Smooth muscle cell (in vitro differentiated cells): Measurements from ENCODE around the gene FCRL6. TPM values are rescaled to one million over a fixed set of nuclear protein-coding genes. Genes with fewer than 3 reads are reported as not detected.

ENCODE experiments used
- DNase-seq: peaks from one replicate; lab custom pipeline; 2025; ENCODE audit not compliant: unreplicated experiment; lab: John Stamatoyannopoulos, UW
- H2AFZ ChIP-seq: fragments of 200-600 bp; sonication (generic); 2 replicates; pipeline ENCODE4 v1.6.0; 2016; ENCODE audit warnings: antibody characterized with exemption, low read depth, mild to moderate bottlenecking
- H3F3A ChIP-seq: fragments of 200-600 bp; sonication (generic); 2 replicates; pipeline ENCODE4 v1.6.0; 2017; ENCODE audit warnings: antibody characterized with exemption, low read depth
- H3K27ac ChIP-seq: fragments of 200-600 bp; sonication (generic); 2 replicates; pipeline ENCODE4 v1.5.1; 2016; ENCODE audit warnings: low read depth, mild to moderate bottlenecking
- H3K27me3 ChIP-seq: fragments of 200-600 bp; sonication (generic); 2 replicates; pipeline ENCODE4 v1.6.1; 2016; ENCODE audit warnings: low read depth, mild to moderate bottlenecking
- H3K36me3 ChIP-seq: fragments of 200-600 bp; sonication (generic); 2 replicates; pipeline ENCODE4 v1.5.1; 2016; ENCODE audit warnings: low read depth
- H3K4me1 ChIP-seq: fragments of 200-600 bp; sonication (generic); 2 replicates; pipeline ENCODE4 v1.5.1; 2016; ENCODE audit warnings: low read depth
- H3K4me2 ChIP-seq: fragments of 200-600 bp; sonication (generic); 2 replicates; pipeline ENCODE4 v1.6.0; 2016; ENCODE audit warnings: mild to moderate bottlenecking
- H3K4me3 ChIP-seq: fragments of 200-600 bp; sonication (generic); 2 replicates; pipeline ENCODE4 v1.5.1; 2016; ENCODE audit warnings: mild to moderate bottlenecking
- H3K79me2 ChIP-seq: fragments of 200-600 bp; sonication (generic); 2 replicates; pipeline ENCODE4 v1.6.0; 2016; ENCODE audit warnings: low read depth, mild to moderate bottlenecking
- H3K9ac ChIP-seq: fragments of 200-600 bp; sonication (generic); 2 replicates; pipeline ENCODE4 v1.6.0; 2016; ENCODE audit warnings: low read depth
- H3K9me3 ChIP-seq: fragments of 200-600 bp; sonication (generic); replicated peaks from 2 replicates; pipeline ENCODE4 v1.5.1; 2016; ENCODE audit warnings: low read depth
- H4K20me1 ChIP-seq: fragments of 200-600 bp; sonication (generic); 2 replicates; pipeline ENCODE4 v1.6.0; 2016; ENCODE audit warnings: low read depth
- WGBS: methylation state at CpG from one replicate; pipeline ENCODE4 v1.1.7; 2016; ENCODE audit warnings: low lambda C conversion rate; 5-methylcytosine and 5-hydroxymethylcytosine counted together
- polyA plus RNA-seq: library from polyadenylated mRNA; unstranded; fragments of >200 nt; fragmentation: Nextera tagmentation; extraction: Ambion mirVana; gene quantifications from 2 replicates; pipeline ENCODE4 v1.2.1, GENCODE V29; 2016
- small RNA-seq: library from RNA; depleted of rRNA; stranded (forward); fragments of <200 nt; gene quantifications from one replicate; pipeline ENCODE3, GENCODE V24; 2014
- total RNA-seq: library from RNA; depleted of rRNA; stranded (reverse); fragments of >200 nt; gene quantifications from 2 replicates; pipeline ENCODE4 v1.2.3, GENCODE V29; 2014
- TF ChIP-seq, protein P1 (sequence below): fragments of 200-600 bp; sonication (generic); IDR thresholded peaks from 2 replicates; pipeline ENCODE4 v1.5.1; 2017; ENCODE audit warnings: borderline replicate concordance, mild to moderate bottlenecking, antibody characterized with exemption; ENCODE audit not compliant: insufficient read depth, poor library complexity, severe bottlenecking

The FCRL6 gene
- total and polyA plus RNA-seq, 2 experiments from 2014 or later, result not detected

DNA sequence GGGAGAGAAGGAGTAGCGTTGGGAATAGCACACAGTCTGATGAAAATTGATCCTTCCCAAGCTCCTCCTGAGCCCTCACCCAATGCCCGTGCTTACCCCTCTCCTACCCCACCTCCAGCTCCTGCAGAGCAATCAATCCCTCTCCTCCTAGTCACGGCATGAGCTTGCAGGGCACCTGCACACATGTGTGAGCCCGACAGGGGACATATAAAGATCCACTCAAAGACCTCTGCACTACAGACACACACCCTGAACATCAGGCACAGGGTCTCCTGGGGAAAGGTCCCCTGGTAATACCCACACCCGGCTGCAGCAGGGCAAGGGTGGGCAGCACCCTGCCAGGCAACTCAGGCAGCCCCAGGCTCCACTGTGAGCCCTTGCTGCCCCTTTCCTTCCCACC, 59.9 kb downstream of the FCRL6 start:
- Histone ChIP-seq H3F3A (peaks cover 3% of the 10 kb centered on the region), H3K27me3 (no peaks in the 10 kb centered on the region), H3K9me3 (no peaks in the 10 kb centered on the region), H4K20me1 (no peaks in the 10 kb centered on the region), H3K4me2 (no peak overlapping the region), H3K27ac (no peak overlapping the region), H3K4me1 (peaks cover 8% of the 10 kb centered on the region), H3K4me3 (no peak overlapping the region), H3K79me2 (no peaks in the 10 kb centered on the region), H2AFZ (no peak overlapping the region), H3K36me3 (no peaks in the 10 kb centered on the region), H3K9ac (no peak overlapping the region)
- WGBS, result 83% methylated on average over 5 of the region's 5 CpGs
- no peak for DNase-seq
- TF ChIP-seq, protein P1, sequence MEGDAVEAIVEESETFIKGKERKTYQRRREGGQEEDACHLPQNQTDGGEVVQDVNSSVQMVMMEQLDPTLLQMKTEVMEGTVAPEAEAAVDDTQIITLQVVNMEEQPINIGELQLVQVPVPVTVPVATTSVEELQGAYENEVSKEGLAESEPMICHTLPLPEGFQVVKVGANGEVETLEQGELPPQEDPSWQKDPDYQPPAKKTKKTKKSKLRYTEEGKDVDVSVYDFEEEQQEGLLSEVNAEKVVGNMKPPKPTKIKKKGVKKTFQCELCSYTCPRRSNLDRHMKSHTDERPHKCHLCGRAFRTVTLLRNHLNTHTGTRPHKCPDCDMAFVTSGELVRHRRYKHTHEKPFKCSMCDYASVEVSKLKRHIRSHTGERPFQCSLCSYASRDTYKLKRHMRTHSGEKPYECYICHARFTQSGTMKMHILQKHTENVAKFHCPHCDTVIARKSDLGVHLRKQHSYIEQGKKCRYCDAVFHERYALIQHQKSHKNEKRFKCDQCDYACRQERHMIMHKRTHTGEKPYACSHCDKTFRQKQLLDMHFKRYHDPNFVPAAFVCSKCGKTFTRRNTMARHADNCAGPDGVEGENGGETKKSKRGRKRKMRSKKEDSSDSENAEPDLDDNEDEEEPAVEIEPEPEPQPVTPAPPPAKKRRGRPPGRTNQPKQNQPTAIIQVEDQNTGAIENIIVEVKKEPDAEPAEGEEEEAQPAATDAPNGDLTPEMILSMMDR, result no peak

DNA sequence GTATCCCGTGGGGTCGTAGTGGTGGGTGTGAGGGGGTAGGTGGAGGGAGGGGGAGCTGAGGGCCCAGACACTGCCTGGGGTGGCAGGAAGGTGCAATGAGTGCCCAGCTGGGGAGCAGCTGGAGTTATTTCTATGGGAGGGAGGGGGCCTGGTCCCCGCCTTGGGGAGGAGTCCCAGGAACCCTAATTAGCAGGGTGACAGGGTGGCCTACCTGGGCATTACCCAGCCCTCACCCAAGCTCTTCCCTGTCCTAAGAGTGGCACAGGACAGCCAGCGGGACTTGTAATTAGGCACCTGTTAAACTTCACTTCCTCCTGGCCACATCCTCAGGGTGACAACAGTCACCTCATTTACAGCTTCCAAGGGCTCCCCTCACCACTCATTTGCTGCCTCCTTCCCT, 60.4 kb downstream of the FCRL6 start, which contains the start of gene VSIG8:
VSIG8 (minus strand) TSS at position 101 of the 400 bp plus-strand sequence. CDS start 136 bp downstream, outside the sequence.
- Histone ChIP-seq H3K9me3 (no peaks in the 10 kb centered on the region), H3K27ac (no peak within 1 kb of the TSS), H2AFZ (no peak within 1 kb of the TSS), H3K79me2 (no peaks in the 10 kb centered on the region), H3K9ac (no peak within 1 kb of the TSS), H4K20me1 (no peaks in the 10 kb centered on the region), H3K4me3 (no peak within 1 kb of the TSS), H3F3A (peaks cover 3% of the 10 kb centered on the region), H3K36me3 (no peaks in the 10 kb centered on the region), H3K27me3 (no peaks in the 10 kb centered on the region), H3K4me1 (peaks cover 8% of the 10 kb centered on the region), H3K4me2 (no peak within 1 kb of the TSS)
- WGBS, result 96% methylated on average over 4 of the region's 4 CpGs
- TF ChIP-seq, protein P1, result no peak
- DNase-seq, result no peak

DNA sequence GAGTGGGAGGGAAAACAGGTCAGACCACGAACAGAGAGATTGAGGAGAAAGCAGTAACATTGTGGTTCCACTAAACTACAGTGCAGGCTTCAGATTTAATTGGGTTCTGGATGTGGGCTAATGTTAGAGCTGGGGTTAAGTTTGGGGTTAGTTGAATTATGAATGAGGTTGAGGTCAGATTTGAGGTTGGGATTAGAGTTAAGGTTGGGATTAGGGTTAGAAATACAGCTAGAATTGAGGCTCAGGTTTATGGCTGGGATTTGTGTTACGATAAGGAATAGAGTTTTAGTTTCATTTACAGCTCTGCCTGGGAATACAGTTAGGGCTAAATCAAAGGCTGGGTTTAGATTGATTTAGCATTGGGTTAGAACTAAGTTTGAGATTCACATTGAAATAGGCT, 62.1 kb downstream of the FCRL6 start:
- no peak overlapping the region for H3K4me3 ChIP-seq
- 74% methylated on average over 2 of the region's 2 CpGs for WGBS
- DNase-seq, result no peak

More for the DNA sequence above, 62.1 kb downstream of the FCRL6 start:
- Histone ChIP-seq H3K9ac (no peak overlapping the region), H3K27ac (no peak overlapping the region), H3K36me3 (no peaks in the 10 kb centered on the region), H3K4me1 (peaks cover 13% of the 10 kb centered on the region), H3F3A (peaks cover 3% of the 10 kb centered on the region), H3K79me2 (no peaks in the 10 kb centered on the region), H3K4me2 (no peak overlapping the region), H2AFZ (no peak overlapping the region), H4K20me1 (no peaks in the 10 kb centered on the region), H3K9me3 (no peaks in the 10 kb centered on the region), H3K27me3 (no peaks in the 10 kb centered on the region)
- TF ChIP-seq, protein P1, result no peak

Small RNA genes lying within 50 kb of the gene (small RNA-seq; reads per million reads assigned to genes)
- not detected for gene RF00570

Other genes starting within 250 kb of the FCRL6 start
- gene APCS, start 214.5 kb upstream of the FCRL6 start, total RNA-seq, result not detected in 2 replicates
- gene APCS, start 214.5 kb upstream of the FCRL6 start, polyA plus RNA-seq, result not detected in 2 replicates
- not detected in 2 replicates for gene CRP, start 87.8 kb upstream of the FCRL6 start, total RNA-seq
- not detected in 2 replicates for gene CRP, start 87.8 kb upstream of the FCRL6 start, polyA plus RNA-seq
- 11.4 and 32.9 TPM in 2 replicates for gene DUSP23, start 21.4 kb upstream of the FCRL6 start, total RNA-seq
- 41.4 and 47.4 TPM in 2 replicates for gene DUSP23, start 21.4 kb upstream of the FCRL6 start, polyA plus RNA-seq
- 10.8 and 11.0 TPM in 2 replicates for gene SLAMF8, start 24.5 kb downstream of the FCRL6 start, total RNA-seq
- 13.5 and 15.1 TPM in 2 replicates for gene SLAMF8, start 24.5 kb downstream of the FCRL6 start, polyA plus RNA-seq
- not detected in 2 replicates for gene VSIG8, start 60.3 kb downstream of the FCRL6 start, total RNA-seq
- 0.29 and 1.3 TPM in 2 replicates for gene VSIG8, start 60.3 kb downstream of the FCRL6 start, polyA plus RNA-seq
- gene CFAP45, start 97.8 kb downstream of the FCRL6 start, total RNA-seq, result 1.1 and 1.3 TPM in 2 replicates
- gene CFAP45, start 97.8 kb downstream of the FCRL6 start, polyA plus RNA-seq, result 1.2 and 1.9 TPM in 2 replicates
- gene TAGLN2, start 123.1 kb downstream of the FCRL6 start, total RNA-seq, result 390 and 408 TPM in 2 replicates
- gene TAGLN2, start 123.1 kb downstream of the FCRL6 start, polyA plus RNA-seq, result 1,005 and 1,171 TPM in 2 replicates
- 0.49 and 0.99 TPM in 2 replicates for gene IGSF9, start 143.3 kb downstream of the FCRL6 start, total RNA-seq
- 2.1 and 6.6 TPM in 2 replicates for gene IGSF9, start 143.3 kb downstream of the FCRL6 start, polyA plus RNA-seq
- 1.3 TPM in 1 of 2 replicates, not detected in the other for gene SLAMF9, start 151.9 kb downstream of the FCRL6 start, total RNA-seq
- 1.8 and 2.1 TPM in 2 replicates for gene SLAMF9, start 151.9 kb downstream of the FCRL6 start, polyA plus RNA-seq
- gene PIGM, start 229.6 kb downstream of the FCRL6 start, total RNA-seq, result 4.7 and 5.2 TPM in 2 replicates
- gene PIGM, start 229.6 kb downstream of the FCRL6 start, polyA plus RNA-seq, result 2.9 and 3.0 TPM in 2 replicates